ENCODE data around the gene HAPLN3. TPM values are rescaled to one million over a fixed set of nuclear protein-coding genes. Genes with fewer than 3 reads are reported as not detected.

Gene HAPLN3
- polyA plus RNA-seq, 1 donor from 2014 or later: 1.2 TPM

DNA sequence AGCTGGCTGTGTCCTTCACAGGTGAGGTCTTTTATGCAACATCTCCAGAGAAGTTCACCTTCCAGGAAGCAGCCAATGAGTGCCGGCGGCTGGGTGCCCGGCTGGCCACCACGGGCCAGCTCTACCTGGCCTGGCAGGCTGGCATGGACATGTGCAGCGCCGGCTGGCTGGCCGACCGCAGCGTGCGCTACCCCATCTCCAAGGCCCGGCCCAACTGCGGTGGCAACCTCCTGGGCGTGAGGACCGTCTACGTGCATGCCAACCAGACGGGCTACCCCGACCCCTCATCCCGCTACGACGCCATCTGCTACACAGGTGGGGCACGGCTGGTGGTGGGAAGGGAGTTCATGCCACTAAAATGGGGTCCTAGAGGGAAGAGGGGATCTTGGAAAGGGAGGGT lies 52.0 kb downstream of the HAPLN3 start:
- Mint-ChIP-seq H3K4me1 (peaks cover 0 to 3% (median 0%) of the 10 kb centered on the region in 3 donors), H3K9me3 (no peaks in the 10 kb centered on the region), H3K27ac (no peak overlapping the region), H3K36me3 (no peaks in the 10 kb centered on the region), H3K4me3 (no peak overlapping the region), H3K27me3 (peaks cover 5% of the 10 kb centered on the region)

GRCh38 chr15:88842156-88842555 lies 53.2 kb downstream of the HAPLN3 start:
- peaks cover 0 to 3% (median 0%) of the 10 kb centered on the region in 3 donors for H3K4me1 Mint-ChIP-seq
- H3K27ac Mint-ChIP-seq: no peak overlapping the region
- H3K4me3 Mint-ChIP-seq: no peak overlapping the region
- peaks cover 3% of the 10 kb centered on the region for H3K27me3 Mint-ChIP-seq
- H3K9me3 Mint-ChIP-seq: no peaks in the 10 kb centered on the region
- no peaks in the 10 kb centered on the region for H3K36me3 Mint-ChIP-seq

GRCh38 chr15:88841236-88841635 lies 54.1 kb downstream of the HAPLN3 start:
- Mint-ChIP-seq H3K4me1 (peaks cover 0 to 3% (median 0%) of the 10 kb centered on the region in 3 donors), H3K27ac (no peak overlapping the region), H3K9me3 (no peaks in the 10 kb centered on the region), H3K36me3 (no peaks in the 10 kb centered on the region), H3K4me3 (no peak overlapping the region), H3K27me3 (peaks cover 3% of the 10 kb centered on the region)

DNA sequence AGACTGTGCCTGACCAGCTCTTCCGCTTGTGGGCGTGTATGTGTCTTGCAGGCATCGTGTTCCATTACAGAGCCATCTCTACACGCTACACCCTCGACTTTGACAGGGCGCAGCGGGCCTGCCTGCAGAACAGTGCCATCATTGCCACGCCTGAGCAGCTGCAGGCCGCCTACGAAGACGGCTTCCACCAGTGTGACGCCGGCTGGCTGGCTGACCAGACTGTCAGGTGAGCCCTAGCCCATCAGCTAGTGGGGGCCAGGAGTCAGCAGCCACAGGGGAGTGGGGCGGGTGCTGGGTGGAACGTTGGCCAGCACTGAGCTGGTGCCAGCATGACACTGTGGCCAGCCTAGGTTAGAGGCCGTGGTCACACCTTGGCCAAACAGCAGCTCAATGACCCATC lies 55.4 kb downstream of the HAPLN3 start:
- Mint-ChIP-seq H3K4me3 (no peak overlapping the region), H3K27ac (no peak overlapping the region), H3K9me3 (no peaks in the 10 kb centered on the region), H3K27me3 (peaks cover 3% of the 10 kb centered on the region), H3K4me1 (peaks cover 0 to 2% (median 0%) of the 10 kb centered on the region in 3 donors), H3K36me3 (no peaks in the 10 kb centered on the region)

DNA sequence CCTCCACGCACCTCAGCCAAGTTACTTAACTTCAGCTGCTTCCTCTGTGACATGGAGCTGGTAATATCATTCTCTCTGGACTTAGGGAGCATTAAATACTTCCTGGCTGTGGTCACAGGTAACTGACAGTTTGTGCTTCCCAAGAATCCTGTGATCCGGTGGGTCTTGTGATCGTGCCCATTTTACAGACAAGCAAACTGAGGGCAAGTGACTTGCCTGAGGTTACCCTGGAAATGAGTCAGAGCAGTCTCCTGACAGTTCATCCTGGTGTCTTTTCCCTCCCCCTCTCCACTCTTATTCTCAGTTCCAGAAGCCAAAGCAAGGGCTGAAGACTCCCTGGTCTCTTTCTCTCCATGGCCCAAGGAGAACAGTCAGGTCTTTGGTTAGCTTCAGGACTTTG lies 56.2 kb downstream of the HAPLN3 start:
- Mint-ChIP-seq H3K36me3 (no peaks in the 10 kb centered on the region), H3K4me3 (no peak overlapping the region), H3K27ac (no peak overlapping the region), H3K9me3 (no peaks in the 10 kb centered on the region), H3K4me1 (peaks cover 0 to 2% (median 0%) of the 10 kb centered on the region in 3 donors), H3K27me3 (peaks cover 3% of the 10 kb centered on the region)

GRCh38 chr15:88838667-88839066 lies 56.7 kb downstream of the HAPLN3 start:
- H3K4me3 Mint-ChIP-seq: no peak overlapping the region
- no peaks in the 10 kb centered on the region for H3K36me3 Mint-ChIP-seq
- peaks cover 0 to 2% (median 0%) of the 10 kb centered on the region in 3 donors for H3K4me1 Mint-ChIP-seq
- H3K27ac Mint-ChIP-seq: no peak overlapping the region
- H3K9me3 Mint-ChIP-seq: no peaks in the 10 kb centered on the region
- peaks cover 3% of the 10 kb centered on the region for H3K27me3 Mint-ChIP-seq

GRCh38 chr15:88835646-88836045 lies 59.7 kb downstream of the HAPLN3 start:
- Mint-ChIP-seq H3K27me3 (peaks cover 3% of the 10 kb centered on the region), H3K36me3 (no peaks in the 10 kb centered on the region), H3K9me3 (no peaks in the 10 kb centered on the region), H3K27ac (no peak overlapping the region), H3K4me1 (peaks cover 0 to 2% (median 0%) of the 10 kb centered on the region in 3 donors), H3K4me3 (no peak overlapping the region)

- H3K9me3 Mint-ChIP-seq: no peaks in the 10 kb centered on the region
Observed at GRCh38 chr15:88835119-88835518, 60.2 kb downstream of the HAPLN3 start.

DNA sequence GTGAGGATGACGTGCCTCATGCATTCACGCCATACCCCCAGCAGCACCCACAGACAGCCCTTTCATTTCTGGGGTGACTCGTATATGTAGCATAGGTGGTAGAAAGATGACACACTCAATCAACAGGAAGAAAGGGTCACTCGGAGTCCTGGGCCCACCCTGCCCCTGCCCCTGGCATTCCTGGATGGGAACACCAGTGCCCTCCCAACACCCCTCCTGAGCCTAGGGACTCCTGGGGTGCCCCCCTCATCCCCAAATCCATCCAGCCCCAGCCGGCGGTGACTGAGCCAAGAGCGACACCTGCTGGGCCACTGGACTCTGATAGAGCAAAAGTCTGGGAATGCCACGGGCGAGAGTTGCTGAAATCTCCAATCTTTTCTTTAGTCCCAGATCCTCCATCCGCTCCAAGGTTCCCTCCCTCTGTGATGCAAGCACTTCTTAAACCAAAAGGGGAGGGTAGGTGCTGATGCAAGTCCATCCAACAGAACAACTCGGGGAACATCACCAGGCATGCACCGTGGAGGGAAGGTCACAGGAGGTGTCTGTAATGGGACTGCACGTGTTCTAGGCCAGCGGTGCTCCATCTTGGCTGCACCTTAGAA lies 61.0 kb downstream of the HAPLN3 start:
- Mint-ChIP-seq H3K4me3 (no peak overlapping the region), H3K36me3 (no peaks in the 10 kb centered on the region), H3K27ac (no peak overlapping the region), H3K27me3 (peaks cover 3% of the 10 kb centered on the region), H3K4me1 (peaks cover 0 to 2% (median 0%) of the 10 kb centered on the region in 3 donors), H3K9me3 (no peaks in the 10 kb centered on the region)

More at GRCh38 chr15:88835119-88835518, 60.2 kb downstream of the HAPLN3 start:
- H3K36me3 Mint-ChIP-seq: no peaks in the 10 kb centered on the region
- no peak overlapping the region for H3K27ac Mint-ChIP-seq
- peaks cover 3% of the 10 kb centered on the region for H3K27me3 Mint-ChIP-seq
- no peak overlapping the region for H3K4me3 Mint-ChIP-seq
- H3K4me1 Mint-ChIP-seq: peaks cover 0 to 2% (median 0%) of the 10 kb centered on the region in 3 donors

- Mint-ChIP-seq H3K4me1 (peaks cover 0 to 2% (median 0%) of the 10 kb centered on the region in 3 donors), H3K27me3 (peaks cover 3% of the 10 kb centered on the region), H3K9me3 (no peaks in the 10 kb centered on the region), H3K4me3 (no peak overlapping the region), H3K27ac (no peak overlapping the region), H3K36me3 (no peaks in the 10 kb centered on the region)
Observed at GRCh38 chr15:88833731-88834100, 61.6 kb downstream of the HAPLN3 start.

GRCh38 chr15:88832820-88833730 lies 62.3 kb downstream of the HAPLN3 start:
- Mint-ChIP-seq H3K36me3 (no peaks in the 10 kb centered on the region), H3K9me3 (no peaks in the 10 kb centered on the region), H3K4me1 (peaks cover 0 to 2% (median 0%) of the 10 kb centered on the region in 3 donors), H3K27me3 (no peaks in the 10 kb centered on the region), H3K4me3 (no peak overlapping the region), H3K27ac (no peak overlapping the region)

DNA sequence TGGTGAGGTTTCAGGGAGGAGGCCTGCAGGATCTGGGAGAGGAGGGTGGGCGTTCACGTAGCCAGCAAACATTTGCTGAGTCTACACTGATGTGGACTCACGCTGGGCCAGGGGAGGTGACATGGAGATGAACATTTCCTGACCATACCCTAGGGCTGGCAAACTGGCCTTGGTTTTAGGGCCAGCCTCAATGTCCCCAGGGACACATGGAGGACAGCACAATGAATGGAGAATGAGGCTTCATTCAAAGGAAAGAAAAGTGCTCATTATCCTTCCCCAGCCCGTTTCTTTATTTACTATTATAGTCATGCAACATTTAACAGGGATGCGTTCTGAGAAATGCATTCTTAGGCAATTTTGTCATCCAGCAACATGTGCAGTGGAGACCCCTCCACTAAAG lies 65.3 kb downstream of the HAPLN3 start:
- H3K27me3 Mint-ChIP-seq: peaks cover 4% of the 10 kb centered on the region
- no peaks in the 10 kb centered on the region for H3K36me3 Mint-ChIP-seq
- no peak overlapping the region for H3K4me3 Mint-ChIP-seq
- H3K4me1 Mint-ChIP-seq: peaks cover 0 to 2% (median 0%) of the 10 kb centered on the region in 3 donors
- H3K9me3 Mint-ChIP-seq: no peaks in the 10 kb centered on the region
- no peak overlapping the region for H3K27ac Mint-ChIP-seq

GRCh38 chr15:88828791-88829190 lies 66.6 kb downstream of the HAPLN3 start:
- Mint-ChIP-seq H3K4me1 (no peaks in the 10 kb centered on the region), H3K27ac (no peak overlapping the region), H3K4me3 (no peak overlapping the region), H3K9me3 (no peaks in the 10 kb centered on the region), H3K27me3 (peaks cover 4% of the 10 kb centered on the region), H3K36me3 (no peaks in the 10 kb centered on the region)
